ENCODE measurements around the gene CDK5RAP2.

DNA sequence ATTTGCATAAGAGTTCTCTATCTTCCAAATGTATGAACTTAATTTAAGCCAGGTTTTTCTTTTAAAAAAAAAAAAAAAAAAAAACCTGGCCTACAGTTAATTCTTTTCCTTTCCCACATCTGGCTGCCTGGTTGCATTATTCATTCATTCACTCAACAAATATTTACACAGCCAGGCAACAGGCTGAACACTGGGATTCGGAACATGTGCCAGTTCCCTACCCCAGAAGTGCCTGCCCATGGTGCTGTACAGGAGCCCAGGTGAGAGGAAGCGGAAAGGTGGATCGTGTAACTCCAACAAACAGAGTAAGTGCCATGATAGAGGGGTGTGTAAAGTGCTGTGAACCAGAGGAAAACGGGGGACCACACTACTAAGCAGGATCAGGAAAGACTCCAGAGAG lies 93.6 kb downstream of the CDK5RAP2 start:
- TF ChIP-seq POLR2AphosphoS5 (IDR thresholded peaks at IDR 0.05; ENCODE audit: insufficient read depth in 1 of 2, low read depth in 1 of 2), result no peak
- TF ChIP-seq, protein P1, sequence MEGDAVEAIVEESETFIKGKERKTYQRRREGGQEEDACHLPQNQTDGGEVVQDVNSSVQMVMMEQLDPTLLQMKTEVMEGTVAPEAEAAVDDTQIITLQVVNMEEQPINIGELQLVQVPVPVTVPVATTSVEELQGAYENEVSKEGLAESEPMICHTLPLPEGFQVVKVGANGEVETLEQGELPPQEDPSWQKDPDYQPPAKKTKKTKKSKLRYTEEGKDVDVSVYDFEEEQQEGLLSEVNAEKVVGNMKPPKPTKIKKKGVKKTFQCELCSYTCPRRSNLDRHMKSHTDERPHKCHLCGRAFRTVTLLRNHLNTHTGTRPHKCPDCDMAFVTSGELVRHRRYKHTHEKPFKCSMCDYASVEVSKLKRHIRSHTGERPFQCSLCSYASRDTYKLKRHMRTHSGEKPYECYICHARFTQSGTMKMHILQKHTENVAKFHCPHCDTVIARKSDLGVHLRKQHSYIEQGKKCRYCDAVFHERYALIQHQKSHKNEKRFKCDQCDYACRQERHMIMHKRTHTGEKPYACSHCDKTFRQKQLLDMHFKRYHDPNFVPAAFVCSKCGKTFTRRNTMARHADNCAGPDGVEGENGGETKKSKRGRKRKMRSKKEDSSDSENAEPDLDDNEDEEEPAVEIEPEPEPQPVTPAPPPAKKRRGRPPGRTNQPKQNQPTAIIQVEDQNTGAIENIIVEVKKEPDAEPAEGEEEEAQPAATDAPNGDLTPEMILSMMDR (IDR thresholded peaks at IDR 0.05), result no peak
- no peak for TF ChIP-seq POLR2A (IDR thresholded peaks at IDR 0.05)

All from vagina (tissue), 2 donors.